Upper lobe of left lung (tissue), 4 donors: ENCODE results near the gene USP34.

Experiments
- EP300 ChIP-seq, 4 donors: sonication (generic); formaldehyde crosslinking; IDR thresholded peaks; one replicate each; pipeline ENCODE4 v1.5.1; 2017; ENCODE audit warnings: antibody characterized with exemption in 4 of 4, control low read depth in 2 of 4
- POLR2A ChIP-seq, 4 donors: fragments of 450-650 bp; IDR thresholded peaks; one replicate each; pipeline ENCODE4 v1.5.1; 2016 to 2017; ENCODE audit warnings: antibody characterized with exemption in 4 of 4, mild to moderate bottlenecking in 2 of 4
- POLR2AphosphoS5 ChIP-seq, 2 donors: sonication (generic); formaldehyde crosslinking; IDR thresholded peaks; one replicate each; pipeline ENCODE4 v1.5.1; 2017; ENCODE audit warnings: antibody characterized with exemption in 2 of 2
- TF ChIP-seq, protein P1 (sequence below), 6 experiments: fragments of 450-650 bp in 4 of 6; fragments of 200-600 bp in 2 of 6; sonication (generic) in 2 of 6; IDR thresholded peaks; one replicate each; pipeline ENCODE4 v1.5.1; 2016 to 2019; ENCODE audit warnings: antibody characterized with exemption in 6 of 6

DNA sequence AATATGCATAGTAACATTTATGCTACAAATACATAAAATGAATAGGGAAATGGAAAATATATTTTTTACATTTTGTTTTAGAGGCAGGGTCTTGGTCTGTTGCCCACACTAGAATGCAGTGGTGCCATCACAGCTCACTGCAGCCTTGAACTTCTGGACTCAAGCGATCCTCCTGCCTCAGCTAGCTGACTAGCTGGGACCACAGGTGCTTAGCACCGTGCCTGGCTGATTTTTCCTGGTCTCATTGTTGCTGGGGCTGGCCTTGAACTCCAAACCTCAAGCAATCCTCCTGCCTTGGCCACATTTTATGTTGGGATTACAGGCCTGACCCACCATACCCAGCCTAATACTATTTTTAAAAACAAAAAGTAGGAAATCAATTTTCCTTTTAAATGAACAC, 34.1 kb upstream of the USP34 start:
- no peak for TF ChIP-seq POLR2A (IDR thresholded peaks at IDR 0.05)
- TF ChIP-seq, protein P1, sequence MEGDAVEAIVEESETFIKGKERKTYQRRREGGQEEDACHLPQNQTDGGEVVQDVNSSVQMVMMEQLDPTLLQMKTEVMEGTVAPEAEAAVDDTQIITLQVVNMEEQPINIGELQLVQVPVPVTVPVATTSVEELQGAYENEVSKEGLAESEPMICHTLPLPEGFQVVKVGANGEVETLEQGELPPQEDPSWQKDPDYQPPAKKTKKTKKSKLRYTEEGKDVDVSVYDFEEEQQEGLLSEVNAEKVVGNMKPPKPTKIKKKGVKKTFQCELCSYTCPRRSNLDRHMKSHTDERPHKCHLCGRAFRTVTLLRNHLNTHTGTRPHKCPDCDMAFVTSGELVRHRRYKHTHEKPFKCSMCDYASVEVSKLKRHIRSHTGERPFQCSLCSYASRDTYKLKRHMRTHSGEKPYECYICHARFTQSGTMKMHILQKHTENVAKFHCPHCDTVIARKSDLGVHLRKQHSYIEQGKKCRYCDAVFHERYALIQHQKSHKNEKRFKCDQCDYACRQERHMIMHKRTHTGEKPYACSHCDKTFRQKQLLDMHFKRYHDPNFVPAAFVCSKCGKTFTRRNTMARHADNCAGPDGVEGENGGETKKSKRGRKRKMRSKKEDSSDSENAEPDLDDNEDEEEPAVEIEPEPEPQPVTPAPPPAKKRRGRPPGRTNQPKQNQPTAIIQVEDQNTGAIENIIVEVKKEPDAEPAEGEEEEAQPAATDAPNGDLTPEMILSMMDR (IDR thresholded peaks at IDR 0.05), result no peak
- no peak for TF ChIP-seq EP300 (IDR thresholded peaks at IDR 0.05)
- no peak for TF ChIP-seq POLR2AphosphoS5 (IDR thresholded peaks at IDR 0.05)
